NCI-H128 (cell line): Measurements from ENCODE around the gene ABCB11.

Experiments used
- DNase-seq: peaks from one replicate; lab custom pipeline; 2025; ENCODE audit not compliant: unreplicated experiment; lab: John Stamatoyannopoulos, UW

ABCB11 gene

GRCh38 chr2:168978461-168978861 is 52.7 kb downstream of the ABCB11 start:
- no peak for DNase-seq

GRCh38 chr2:168977608-168978007 is 53.5 kb downstream of the ABCB11 start:
- no peak for DNase-seq

DNA sequence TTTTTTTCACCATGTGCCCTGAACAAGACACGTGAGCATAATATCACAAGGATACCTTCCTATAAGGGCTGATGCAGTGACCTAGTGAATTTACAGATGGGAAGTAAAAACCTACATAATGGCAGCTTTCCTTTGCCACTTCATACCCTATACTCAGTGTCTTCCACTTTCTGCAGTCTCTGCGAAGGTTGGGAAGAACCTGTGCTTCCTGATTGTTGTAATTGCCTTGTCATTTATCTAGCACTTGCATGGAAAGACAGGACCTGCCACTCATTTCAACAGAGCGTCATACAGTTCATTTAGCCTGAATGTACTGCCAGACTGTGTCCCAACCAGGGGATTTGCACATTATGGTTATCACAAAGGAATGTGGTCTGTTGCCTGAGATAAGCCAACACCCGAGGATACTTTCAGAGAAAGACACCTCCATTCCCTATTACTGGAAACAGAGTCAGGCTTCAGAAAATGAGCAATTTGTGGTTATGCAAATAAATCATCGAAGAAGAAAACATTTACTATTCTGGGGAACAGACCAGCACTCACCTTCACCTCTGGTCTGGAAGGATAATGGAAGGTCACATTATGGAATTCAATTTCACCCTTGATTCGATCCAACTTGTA is 55.0 kb downstream of the ABCB11 start:
- DNase-seq, result no peak

DNA sequence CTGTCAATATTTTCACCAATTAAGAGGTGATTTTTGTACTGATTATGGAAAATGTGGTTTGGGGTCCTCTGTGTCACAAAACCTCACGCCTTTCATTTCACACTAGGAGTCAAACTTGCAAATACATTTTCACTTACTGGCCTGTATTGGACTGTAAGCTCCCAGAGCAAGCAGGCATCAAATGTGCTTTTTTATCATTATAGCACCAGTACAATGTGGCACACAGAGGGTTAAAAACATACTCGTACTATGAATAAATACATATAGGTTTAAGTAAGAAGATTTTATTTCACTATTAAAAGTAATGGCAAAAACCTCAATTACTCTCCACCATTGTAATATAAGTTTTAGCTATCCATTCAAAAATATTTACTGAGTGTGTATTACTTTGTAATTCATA is 56.7 kb downstream of the ABCB11 start:
- DNase-seq, result no peak

DNA sequence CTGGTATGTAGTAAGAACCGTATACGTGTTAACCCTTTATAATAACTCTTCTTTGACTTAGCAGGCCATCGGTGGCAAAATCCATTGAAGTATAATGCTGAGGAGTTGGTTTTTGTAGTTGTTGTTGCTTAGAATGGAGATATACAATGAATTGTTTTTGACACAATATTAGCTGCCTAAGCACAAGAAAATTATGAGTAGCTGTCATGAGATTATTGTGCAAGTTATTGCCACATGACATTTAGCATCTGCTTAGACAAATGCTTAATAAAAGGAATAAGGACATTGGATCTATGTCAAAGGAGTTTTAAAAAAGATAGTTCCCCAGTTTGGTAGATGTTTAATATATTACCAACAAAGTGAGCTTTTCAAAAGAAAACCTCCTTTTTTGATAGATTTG is 59.9 kb downstream of the ABCB11 start:
- no peak for DNase-seq

GRCh38 chr2:168970711-168971233 is 60.4 kb downstream of the ABCB11 start:
- DNase-seq, result no peak

DNA sequence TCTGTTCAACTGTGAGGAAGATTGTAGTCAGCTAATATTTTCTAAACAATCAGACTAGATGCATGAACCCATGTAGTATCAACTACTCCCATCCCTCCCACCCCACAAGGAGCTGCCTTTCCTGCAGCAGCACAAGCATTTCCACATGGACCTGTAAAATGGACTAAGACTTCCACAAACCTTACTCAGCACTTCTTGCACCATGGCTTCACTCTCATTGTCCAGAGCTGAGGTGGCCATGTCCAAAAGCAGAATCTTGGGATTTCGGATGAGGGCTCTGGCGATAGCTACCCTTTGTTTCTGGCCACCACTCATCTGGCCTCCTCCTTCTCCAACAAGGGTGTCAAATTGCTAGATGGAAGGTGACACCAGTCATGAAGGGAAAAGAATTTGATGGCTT is 61.3 kb downstream of the ABCB11 start:
- no peak for DNase-seq

DNA sequence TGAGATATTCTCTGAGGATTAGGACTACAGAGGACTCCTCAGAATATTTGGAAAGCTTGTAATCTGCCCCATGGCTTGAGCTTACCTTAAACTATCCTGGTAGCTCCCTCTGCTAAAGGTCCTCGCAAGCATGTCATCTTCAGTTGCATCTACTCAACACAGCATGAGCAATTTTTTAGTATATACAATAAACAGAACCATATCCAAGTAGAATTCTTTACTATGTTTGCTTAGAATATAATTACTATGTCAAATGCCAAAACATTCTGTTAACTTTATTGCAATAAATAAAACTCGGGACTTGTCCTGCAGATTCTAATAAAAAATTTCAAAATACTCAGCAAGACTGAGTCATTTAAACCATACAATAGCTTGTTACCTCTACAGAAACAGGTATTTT is 62.8 kb downstream of the ABCB11 start:
- no peak for DNase-seq

DNA sequence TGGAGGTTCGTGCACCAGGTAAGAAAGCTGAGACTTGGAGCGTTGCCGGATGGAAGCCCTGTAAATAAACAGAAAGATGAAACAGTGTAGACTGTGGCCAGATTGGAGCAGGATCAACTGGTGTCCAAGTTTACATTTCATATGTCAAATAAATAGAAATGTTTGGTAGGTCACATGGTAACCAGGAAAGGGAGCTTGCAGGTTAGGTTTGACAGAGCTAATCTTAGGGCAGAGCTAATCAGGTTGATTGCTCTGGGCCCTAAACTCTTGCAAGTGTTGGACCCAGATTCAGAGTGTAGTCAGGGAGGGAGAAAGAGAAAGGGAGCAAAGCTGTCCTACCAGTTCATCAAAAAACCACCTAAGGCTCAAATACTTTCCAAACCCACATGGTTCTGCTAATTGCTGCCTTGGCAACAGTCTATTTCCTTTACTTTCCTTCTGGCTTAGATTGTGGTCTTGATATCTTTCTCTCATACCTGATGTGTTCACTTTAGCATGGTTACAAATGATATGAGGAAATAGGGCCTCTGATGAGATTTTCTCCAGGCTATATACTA is 66.8 kb downstream of the ABCB11 start:
- no peak for DNase-seq

DNA sequence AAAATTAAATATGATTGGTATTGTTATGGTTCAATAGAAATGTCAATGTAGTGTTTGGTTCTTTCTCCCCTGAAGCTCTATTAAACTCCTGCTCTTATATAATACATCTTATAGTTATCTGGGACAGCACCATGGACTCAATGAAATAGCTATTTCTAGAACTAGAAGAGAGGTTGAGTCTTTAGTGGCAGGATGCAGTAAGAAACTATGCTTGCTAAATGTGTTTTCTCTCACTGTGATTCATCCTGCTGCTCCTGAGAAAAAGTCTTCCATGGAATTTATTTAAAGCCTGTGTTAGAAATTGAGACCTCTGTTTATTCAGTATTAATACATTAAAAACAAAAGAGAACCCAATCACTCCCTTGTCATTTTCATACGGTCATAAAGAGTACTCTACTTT is 68.5 kb downstream of the ABCB11 start:
- no peak for DNase-seq

DNA sequence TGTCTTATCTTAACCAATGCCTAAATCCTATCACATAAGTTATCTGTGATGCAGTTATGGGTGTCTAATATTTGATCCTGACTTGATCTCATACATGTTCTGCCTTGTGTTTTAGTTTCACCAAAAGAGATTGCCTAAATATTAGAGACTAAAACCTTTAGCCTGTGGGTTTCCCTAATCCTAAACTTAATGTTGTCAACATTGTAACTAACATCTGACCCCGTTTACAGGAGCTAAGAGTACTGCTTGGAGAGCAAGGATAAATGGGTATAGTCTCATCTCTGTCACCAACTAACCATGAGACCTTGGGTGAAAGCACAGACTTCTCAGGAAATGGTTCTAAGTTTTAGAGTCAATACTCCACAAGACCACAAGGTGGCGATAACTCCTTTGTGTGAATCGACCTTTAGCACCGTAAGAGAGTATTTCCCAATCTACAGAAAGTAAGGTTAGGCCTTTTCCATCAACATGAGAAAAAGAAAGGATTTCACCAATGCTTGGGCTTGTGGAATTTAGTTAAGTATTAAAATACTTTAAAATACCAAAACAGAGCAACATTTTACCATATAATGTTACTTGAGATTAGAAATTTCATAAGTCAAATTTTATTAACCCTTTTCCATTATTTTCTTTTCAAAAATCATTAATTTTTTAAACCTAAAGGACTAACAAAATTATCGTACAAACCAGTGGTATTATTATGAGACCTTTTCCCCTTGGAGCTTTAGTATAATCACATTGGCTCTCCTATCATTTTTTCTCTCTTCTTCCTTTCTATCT is 69.5 kb downstream of the ABCB11 start:
- no peak for DNase-seq

GRCh38 chr2:168956392-168956791 is 74.7 kb downstream of the ABCB11 start:
- DNase-seq, result no peak

DNA sequence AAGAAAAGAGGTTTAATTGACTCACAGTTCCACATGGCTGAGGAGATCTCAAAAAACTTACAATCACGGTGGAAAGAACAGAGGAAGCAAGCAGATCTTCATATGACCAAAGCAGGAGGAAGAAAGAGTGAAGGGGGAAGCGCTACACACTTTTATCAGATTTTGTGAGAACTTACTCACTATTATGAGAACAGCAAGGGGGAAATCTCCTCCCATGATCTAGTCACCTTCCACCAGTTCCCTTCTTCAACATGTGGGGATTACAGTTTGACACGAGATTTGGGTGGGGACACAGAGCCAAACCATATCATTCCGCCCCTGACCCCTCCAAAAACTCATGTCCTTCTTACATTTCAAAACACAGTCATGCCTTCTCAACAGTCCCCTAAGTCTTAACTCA is 75.8 kb downstream of the ABCB11 start:
- DNase-seq, result no peak

- no peak for DNase-seq
Measured at GRCh38 chr2:168954256-168954655, 76.9 kb downstream of the ABCB11 start.

DNA sequence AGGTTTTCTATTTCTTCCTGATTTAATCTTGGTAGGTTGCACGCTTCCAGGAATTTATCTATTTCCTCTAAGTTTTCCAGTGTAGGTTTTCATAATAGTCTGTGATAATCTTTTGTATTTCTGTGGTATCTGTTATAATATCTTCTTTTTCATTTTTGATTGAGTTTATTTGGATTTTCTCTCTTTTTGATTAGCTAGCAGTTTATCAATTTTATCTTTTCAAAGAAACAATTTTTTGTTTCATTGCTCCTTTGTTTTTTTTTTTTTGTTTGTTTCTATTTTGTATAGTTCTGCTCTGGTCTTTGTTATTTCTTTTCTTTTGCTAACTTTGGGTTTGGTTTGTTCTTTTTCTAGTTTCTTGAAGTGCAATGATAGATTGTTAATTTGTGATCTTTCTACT is 78.7 kb downstream of the ABCB11 start:
- no peak for DNase-seq

DNA sequence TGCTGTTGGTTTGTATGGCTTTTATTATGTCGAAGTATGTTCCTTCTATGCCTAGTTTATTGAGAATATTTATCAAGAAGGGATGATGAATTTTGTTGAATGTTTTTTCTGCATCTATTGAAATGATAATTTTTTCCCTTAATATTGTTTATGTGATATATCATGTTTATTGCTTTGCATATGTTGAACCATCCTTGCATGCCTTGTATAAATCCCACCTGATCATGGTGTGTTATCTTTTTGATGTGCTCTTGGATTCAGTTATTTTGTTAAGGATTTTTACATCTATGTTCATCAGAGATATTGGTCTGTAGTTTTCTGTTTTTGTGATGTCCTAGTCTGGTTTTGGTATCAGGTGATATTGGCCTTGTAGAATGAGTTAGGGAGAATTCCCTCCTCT is 79.3 kb downstream of the ABCB11 start:
- no peak for DNase-seq

- no peak for DNase-seq
Measured at GRCh38 chr2:168949324-168949723, 81.8 kb downstream of the ABCB11 start.

DNA sequence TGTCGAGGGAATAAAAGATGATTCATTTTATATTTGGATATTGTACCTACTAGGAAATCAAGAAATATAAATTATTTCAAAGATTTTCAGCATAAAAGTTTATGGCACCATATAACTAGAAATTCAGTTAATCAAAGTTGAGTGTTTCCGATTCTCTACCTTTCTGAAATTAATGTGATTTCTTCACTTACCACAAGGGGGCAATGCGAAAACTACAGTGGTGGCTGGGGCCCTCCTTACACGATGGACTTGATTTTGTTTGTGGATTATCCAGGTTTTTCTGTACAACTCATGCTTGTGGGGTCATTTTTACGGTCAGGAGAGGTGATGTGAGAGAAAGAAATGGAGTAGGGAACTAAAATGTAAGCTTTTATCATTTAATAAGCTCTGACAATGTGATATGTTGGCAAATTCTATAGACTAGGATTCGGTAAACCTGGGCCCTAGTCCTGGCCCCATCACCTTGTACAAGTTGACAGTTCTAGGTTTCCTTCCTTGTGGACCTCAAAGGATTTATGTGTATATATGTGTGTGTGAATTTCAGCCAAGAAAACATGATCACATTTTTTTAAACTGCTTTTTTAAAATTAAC is 82.4 kb downstream of the ABCB11 start:
- DNase-seq, result no peak

DNA sequence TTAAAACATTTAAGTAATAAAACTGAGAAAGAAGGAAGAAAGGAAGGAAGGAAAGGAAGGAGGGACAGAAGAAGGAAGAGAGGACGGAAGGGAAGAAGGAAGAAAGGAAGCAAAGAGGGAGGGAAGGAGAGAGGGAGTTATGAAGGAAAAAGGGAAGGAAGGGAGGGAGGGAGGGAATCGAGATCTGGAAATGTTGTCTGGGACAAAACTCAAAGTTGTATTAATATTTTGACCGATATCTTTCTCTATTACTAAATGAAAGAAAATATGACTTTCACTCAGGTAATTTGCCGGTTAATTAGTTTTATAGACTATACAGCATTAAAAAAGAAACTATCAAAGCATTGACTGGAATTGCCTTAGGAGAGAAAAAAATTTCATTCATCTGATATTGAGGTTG is 85.6 kb downstream of the ABCB11 start:
- no peak for DNase-seq

DNA sequence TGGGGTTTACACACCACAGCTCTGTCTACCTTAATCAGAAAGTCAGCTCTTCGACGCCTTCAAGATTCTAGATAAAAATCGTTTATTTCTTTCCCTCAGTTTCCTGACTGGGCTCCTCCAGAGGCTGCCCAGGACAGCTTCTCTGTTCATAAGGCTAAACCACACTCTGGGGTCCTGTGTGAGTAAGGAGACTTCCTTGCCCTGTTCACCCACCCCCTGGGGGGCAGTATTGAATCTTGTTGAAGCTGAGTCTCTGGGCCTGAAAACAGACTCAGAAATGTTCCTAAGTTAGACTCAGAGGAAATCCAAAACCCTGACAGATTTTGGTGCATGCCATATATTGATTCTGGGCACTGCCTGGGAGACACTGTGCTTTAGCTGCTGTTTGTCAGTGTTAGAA is 87.1 kb downstream of the ABCB11 start:
- no peak for DNase-seq

GRCh38 chr2:168941297-168941696 is 89.8 kb downstream of the ABCB11 start:
- DNase-seq, result no peak

- DNase-seq, result no peak
Measured at GRCh38 chr2:168939918-168940317, 91.2 kb downstream of the ABCB11 start.
